Stimulated activated effector memory CD8-positive, alpha-beta T cell treated with anti-CD3 and anti-CD28 coated beads, Interleukin-12 subunit alpha, Interleukin-12 subunit beta, amount 100 ng/mL, for 72 hours (primary cell): ENCODE data around the gene SLC1A7.

Experiments used
- ATAC-seq: fragments of 150-1000 bp; cut with Tn5 transposase; 2 replicates; pipeline ENCODE4 v1.10.0; 2021
- DNase-seq, 2 donors: peaks; one replicate each; pipeline ENCODE4 v3.0.0; 2021 to 2022; ENCODE audit warnings: low spot score in 2 of 2
- H3K27ac Mint-ChIP-seq: one replicate; pipeline ENCODE4 v1.8.0; 2022; ENCODE audit warnings: mild to moderate bottlenecking, mixed read lengths
- H3K36me3 Mint-ChIP-seq: one replicate; pipeline ENCODE4 v1.8.0; 2022; ENCODE audit warnings: mild to moderate bottlenecking, mixed read lengths
- H3K4me1 Mint-ChIP-seq: one replicate; pipeline ENCODE4 v1.8.0; 2022; ENCODE audit warnings: mixed read lengths
- H3K4me3 Mint-ChIP-seq: one replicate; pipeline ENCODE4 v1.8.0; 2022; ENCODE audit warnings: mild to moderate bottlenecking, mixed read lengths
- H3K9me3 Mint-ChIP-seq: one replicate; pipeline ENCODE4 v1.8.0; 2022; ENCODE audit warnings: mixed read lengths

SLC1A7 gene

GRCh38 chr1:53063744-53064515, 78.5 kb downstream of the SLC1A7 start:
- H3K4me3 Mint-ChIP-seq, result peak overlapping the region; percentile 55
- peaks cover 11% of the 10 kb centered on the region for H3K4me1 Mint-ChIP-seq
- DNase-seq, result peak in 1 of 2 donors; percentile 44
- no peak overlapping the region for H3K27ac Mint-ChIP-seq
- ATAC-seq, result no peak
- no peaks in the 10 kb centered on the region for H3K9me3 Mint-ChIP-seq
- H3K36me3 Mint-ChIP-seq, result no peaks in the 10 kb centered on the region

DNA sequence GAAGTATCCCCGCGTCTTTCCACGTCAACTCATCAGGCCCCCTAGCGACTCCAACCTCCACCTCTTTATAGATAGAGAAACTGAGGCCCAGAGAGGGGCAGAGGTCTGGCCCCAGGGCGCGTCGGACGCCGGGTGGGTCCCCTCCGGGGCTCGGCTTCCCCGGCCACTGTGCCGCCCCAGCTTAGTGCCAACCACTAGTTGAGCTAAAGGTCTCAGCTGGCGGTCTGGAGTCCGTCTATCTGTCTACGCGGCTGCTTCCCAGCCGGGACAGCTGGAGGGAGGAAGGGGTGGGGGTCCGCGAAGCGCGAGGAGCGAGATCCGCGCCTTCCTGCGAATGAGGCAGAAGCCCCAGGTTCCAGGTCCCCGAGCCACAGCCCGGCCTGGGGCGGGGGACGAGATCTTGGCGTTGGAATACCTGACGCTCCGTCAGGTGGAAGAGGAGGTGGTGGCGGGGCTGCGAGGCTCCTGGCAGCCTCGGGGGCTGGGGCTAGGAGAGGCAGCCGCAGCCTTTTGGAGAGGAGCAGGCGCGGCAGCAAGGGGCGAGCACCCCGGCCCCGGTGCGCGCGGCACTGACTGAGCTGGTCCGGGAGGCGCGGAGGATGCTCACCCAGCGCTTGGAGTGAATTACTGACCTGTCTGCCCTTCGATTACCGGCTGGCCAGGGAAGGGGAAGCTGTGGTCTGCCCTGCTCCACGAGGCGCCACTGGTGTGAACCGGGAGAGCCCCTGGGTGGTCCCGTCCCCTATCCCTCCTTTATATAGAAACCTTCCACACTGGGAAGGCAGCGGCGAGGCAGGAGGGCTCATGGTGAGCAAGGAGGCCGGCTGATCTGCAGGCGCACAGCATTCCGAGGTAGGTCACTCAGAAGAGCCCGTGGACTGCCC, 79.5 kb downstream of the SLC1A7 start:
- no peaks in the 10 kb centered on the region for H3K36me3 Mint-ChIP-seq
- peaks cover 11% of the 10 kb centered on the region for H3K4me1 Mint-ChIP-seq
- DNase-seq, result peak in 1 of 2 donors; percentile 52
- ATAC-seq, result no peak
- no peak overlapping the region for H3K27ac Mint-ChIP-seq
- peak overlapping the region; percentile 55 for H3K4me3 Mint-ChIP-seq
- no peaks in the 10 kb centered on the region for H3K9me3 Mint-ChIP-seq

DNA sequence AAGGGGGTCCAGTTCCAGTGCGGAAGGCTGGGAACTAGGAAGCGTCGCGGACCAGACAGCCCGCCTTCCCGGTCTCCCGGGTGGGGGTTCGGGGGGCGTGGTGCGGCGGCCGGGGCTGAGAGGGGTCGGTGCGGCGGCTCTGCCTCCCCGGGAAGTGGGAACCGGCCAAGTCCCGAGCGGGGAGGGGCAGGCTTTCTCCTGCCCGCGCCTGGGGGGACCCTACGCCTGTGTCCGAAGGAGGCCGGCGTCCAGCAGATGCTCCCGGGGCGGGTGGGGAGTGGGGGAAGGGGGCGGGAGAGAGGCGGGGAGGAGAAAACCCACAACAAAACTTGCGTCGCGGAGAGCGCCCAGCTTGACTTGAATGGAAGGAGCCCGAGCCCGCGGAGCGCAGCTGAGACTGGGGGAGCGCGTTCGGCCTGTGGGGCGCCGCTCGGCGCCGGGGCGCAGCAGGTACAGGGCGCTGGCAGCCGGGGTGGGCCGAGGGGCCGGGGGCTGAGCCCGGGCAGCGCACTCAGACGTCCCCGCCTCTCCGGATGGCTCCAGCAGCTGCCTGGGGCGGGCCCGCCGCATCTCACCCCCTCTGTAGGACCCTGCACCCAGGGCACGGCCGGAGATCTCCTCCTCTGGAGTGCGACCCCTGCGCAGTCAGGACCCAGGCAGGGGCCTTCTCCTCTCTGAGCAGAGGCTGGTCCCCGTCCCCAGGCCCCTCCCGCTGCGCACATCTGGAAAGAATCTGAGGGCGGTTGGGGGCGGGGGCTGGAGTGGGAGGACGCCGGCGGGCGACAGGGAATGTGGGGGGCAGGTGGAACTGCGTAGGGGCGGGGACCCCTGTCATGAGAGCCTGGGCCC, 80.4 kb downstream of the SLC1A7 start, which contains the start of gene PODN:
PODN (plus strand) TSS at position 355 of the 849 bp plus-strand sequence. CDS start 7,643 bp downstream, outside the sequence.
- peak; percentile 48 for ATAC-seq
- H3K4me1 Mint-ChIP-seq, result peaks cover 11% of the 10 kb centered on the region
- peak within 1 kb of the TSS; percentile 55 for H3K4me3 Mint-ChIP-seq
- H3K9me3 Mint-ChIP-seq, result no peaks in the 10 kb centered on the region
- H3K27ac Mint-ChIP-seq, result no peak within 1 kb of the TSS
- DNase-seq, result peak in 1 of 2 donors; percentile 48
- no peaks in the 10 kb centered on the region for H3K36me3 Mint-ChIP-seq

- no peak for DNase-seq
- H3K4me3 Mint-ChIP-seq, result peak overlapping the region; percentile 55
These were observed 81.1 kb downstream of the SLC1A7 start for GRCh38 chr1:53061123-53061858.

DNA sequence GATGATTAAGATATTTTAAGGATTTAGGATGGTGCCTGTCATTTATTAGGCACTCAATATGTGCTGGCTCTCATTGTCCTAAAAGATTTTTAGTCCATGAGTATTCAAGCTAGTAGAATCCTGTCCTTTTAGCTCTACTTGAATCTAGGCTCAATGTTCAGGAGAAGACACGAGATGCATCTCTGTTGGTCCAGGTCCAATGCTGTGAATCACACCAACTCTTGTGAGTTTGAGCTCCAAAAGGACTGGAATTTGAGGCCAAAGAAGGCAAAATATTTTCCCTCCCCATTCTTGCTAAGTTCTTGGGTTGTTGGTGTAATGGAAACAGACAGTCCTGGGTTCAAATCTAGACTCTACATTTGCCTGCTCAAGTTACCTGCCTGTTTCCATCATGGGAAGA, 81.9 kb downstream of the SLC1A7 start:
- DNase-seq (no peak), ATAC-seq (no peak)
- peaks cover 11% of the 10 kb centered on the region for H3K4me1 Mint-ChIP-seq
- no peaks in the 10 kb centered on the region for H3K9me3 Mint-ChIP-seq
- H3K4me3 Mint-ChIP-seq, result no peak overlapping the region
- no peaks in the 10 kb centered on the region for H3K36me3 Mint-ChIP-seq
- no peak overlapping the region for H3K27ac Mint-ChIP-seq

More at GRCh38 chr1:53061123-53061858, 81.1 kb downstream of the SLC1A7 start:
- H3K4me1 Mint-ChIP-seq, result peaks cover 11% of the 10 kb centered on the region
- H3K36me3 Mint-ChIP-seq, result no peaks in the 10 kb centered on the region
- H3K27ac Mint-ChIP-seq, result no peak overlapping the region
- no peak for ATAC-seq
- no peaks in the 10 kb centered on the region for H3K9me3 Mint-ChIP-seq

- Mint-ChIP-seq H3K27ac (no peak overlapping the region), H3K4me1 (no peaks in the 10 kb centered on the region), H3K36me3 (no peaks in the 10 kb centered on the region), H3K4me3 (no peak overlapping the region), H3K9me3 (no peaks in the 10 kb centered on the region)
- ATAC-seq (no peak), DNase-seq (no peak)
These were observed 85.3 kb downstream of the SLC1A7 start for GRCh38 chr1:53057127-53057526.

DNA sequence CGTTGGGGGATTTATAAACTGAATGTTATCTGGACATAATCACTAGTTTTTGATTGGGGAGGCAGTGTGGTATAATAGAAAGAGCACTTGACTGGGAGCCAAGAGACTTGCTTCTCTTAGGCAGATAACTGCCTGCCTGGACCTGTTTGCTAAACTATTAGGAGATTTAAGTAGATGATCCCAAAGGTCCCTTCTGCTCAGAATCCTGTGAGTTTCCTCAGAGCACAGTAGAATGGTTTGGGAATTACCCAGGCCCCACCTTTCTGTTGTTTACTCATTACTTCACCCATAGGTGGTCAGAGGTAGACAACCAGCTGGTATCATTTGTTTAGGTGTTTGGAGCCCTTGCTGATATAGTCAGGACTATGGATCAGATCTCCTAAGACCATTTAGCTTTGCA, 90.8 kb downstream of the SLC1A7 start:
- Mint-ChIP-seq H3K4me1 (peaks cover 10% of the 10 kb centered on the region), H3K4me3 (no peak overlapping the region), H3K27ac (no peak overlapping the region), H3K36me3 (peaks cover 32% of the 10 kb centered on the region), H3K9me3 (no peaks in the 10 kb centered on the region)
- no peak for DNase-seq
- no peak for ATAC-seq

DNA sequence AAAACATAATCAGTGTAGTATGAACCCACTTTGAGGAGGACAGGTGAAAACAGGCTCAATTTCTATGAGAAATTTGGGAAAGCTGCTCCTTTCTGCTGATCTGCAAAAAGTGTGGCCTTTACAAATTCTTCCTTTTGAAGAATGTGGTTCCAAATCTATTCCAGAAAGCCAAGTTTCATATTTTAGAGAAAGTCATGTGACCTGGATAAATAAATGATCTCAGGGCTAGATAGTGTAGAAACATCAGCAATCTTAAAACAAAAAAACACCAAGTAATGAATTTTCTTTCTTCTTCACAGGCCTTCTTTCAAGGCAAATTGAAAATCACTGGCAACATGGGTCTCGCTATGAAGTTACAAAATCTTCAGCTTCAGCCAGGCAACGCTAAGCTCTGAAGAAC, 92.1 kb downstream of the SLC1A7 start:
- ATAC-seq, result no peak
- Mint-ChIP-seq H3K36me3 (peaks cover 33% of the 10 kb centered on the region), H3K27ac (no peak overlapping the region), H3K9me3 (no peaks in the 10 kb centered on the region), H3K4me3 (no peak overlapping the region), H3K4me1 (peaks cover 10% of the 10 kb centered on the region)
- no peak for DNase-seq

GRCh38 chr1:53049574-53049967, 92.9 kb downstream of the SLC1A7 start:
- ATAC-seq, result no peak
- Mint-ChIP-seq H3K36me3 (peaks cover 38% of the 10 kb centered on the region), H3K27ac (no peak overlapping the region), H3K9me3 (no peaks in the 10 kb centered on the region), H3K4me1 (peaks cover 10% of the 10 kb centered on the region), H3K4me3 (no peak overlapping the region)
- no peak for DNase-seq

- no peak for ATAC-seq
- H3K9me3 Mint-ChIP-seq, result no peaks in the 10 kb centered on the region
- H3K4me1 Mint-ChIP-seq, result peaks cover 10% of the 10 kb centered on the region
- no peak overlapping the region for H3K4me3 Mint-ChIP-seq
- peaks cover 38% of the 10 kb centered on the region for H3K36me3 Mint-ChIP-seq
- no peak overlapping the region for H3K27ac Mint-ChIP-seq
- no peak for DNase-seq
These were observed 93.4 kb downstream of the SLC1A7 start for GRCh38 chr1:53048960-53049573.

DNA sequence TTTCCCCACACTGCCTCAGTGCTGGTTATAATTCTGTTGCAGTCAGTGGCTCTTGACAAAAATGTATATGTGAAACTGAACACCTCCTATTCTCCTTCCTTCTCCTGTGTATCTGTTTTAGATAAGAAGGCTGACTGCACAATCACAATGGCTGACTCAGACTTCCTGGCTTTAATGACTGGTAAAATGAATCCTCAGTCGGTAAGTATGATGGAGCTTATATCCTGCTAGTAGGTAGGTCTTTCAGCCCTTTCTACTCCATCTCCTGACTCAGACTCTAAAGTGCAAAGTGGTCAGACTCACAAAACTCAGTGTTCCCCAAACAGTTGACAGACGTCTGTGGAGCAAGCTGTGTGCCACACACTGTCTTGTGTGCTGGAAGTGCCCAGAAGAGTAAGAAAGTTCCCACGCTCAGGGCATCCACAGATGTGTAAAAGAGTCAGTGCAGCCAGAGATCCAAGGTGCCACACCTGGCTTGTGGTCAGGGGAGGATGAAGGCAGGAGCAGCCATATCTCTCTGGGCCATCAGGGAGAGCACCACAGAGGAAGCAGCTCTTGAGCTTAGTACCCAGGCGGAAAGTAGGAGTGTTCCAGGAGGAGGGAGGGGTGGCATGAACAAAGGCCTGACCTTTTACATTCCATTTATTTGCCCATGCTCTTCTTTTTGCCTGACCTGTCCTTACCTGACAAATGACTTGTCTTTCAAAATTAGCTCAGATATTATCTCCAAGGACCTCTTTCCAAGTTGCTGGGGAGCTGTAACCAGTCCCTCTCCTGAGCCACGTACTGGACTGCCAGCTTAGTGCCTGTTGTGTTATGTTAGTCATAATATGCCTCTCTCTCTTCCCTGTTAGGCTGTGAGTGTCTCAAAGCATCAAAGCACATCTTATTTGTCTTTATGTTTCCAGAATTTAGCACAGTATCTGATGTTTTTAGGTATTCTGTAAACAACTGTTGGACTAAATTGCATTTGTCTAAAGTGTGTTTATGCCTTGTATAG, 94.4 kb downstream of the SLC1A7 start:
- H3K4me3 Mint-ChIP-seq, result no peak overlapping the region
- DNase-seq, result no peak
- ATAC-seq, result peak; percentile 86
- H3K4me1 Mint-ChIP-seq, result peaks cover 10% of the 10 kb centered on the region
- peak overlapping the region; percentile 69 for H3K27ac Mint-ChIP-seq
- H3K36me3 Mint-ChIP-seq, result peaks cover 38% of the 10 kb centered on the region
- no peaks in the 10 kb centered on the region for H3K9me3 Mint-ChIP-seq

- Mint-ChIP-seq H3K4me1 (peaks cover 10% of the 10 kb centered on the region), H3K9me3 (no peaks in the 10 kb centered on the region), H3K27ac (no peak overlapping the region), H3K4me3 (no peak overlapping the region), H3K36me3 (peaks cover 38% of the 10 kb centered on the region)
- ATAC-seq (no peak), DNase-seq (no peak)
These were observed 95.5 kb downstream of the SLC1A7 start for GRCh38 chr1:53046930-53047329.

- no peak overlapping the region for H3K27ac Mint-ChIP-seq
- peaks cover 33% of the 10 kb centered on the region for H3K36me3 Mint-ChIP-seq
- ATAC-seq, result no peak
- no peak overlapping the region for H3K4me3 Mint-ChIP-seq
- H3K4me1 Mint-ChIP-seq, result peaks cover 10% of the 10 kb centered on the region
- DNase-seq, result no peak
- H3K9me3 Mint-ChIP-seq, result no peaks in the 10 kb centered on the region
These were observed 97.5 kb downstream of the SLC1A7 start for GRCh38 chr1:53044926-53045325.
